K562 (cell line): ENCODE measurements around the gene PPP1R9B. TPM values are rescaled to one million over a fixed set of nuclear protein-coding genes. Genes with fewer than 3 reads are reported as not detected.

ENCODE experiments used
- ATAC-seq: fragments of 200-7000 bp; cut with Tn5 transposase; 3 replicates; pipeline ENCODE4 v1.9.1; 2020; ENCODE audit warnings: moderate library complexity
- BruUV-seq: library from RNA; stranded (reverse); fragments of 400-500 nt; replicated peaks from 2 replicates; lab custom pipeline; 2021; lab: Mats Ljungman, UMichigan
- CTCF ChIA-PET: fragments of 300-600 bp; formaldehyde crosslinking; extraction: SDS; loops from one replicate; lab custom pipeline; 2021; ENCODE audit warnings: low intra/inter-chr PET ratio; lab: Yijun Ruan, JAX
- POLR2A ChIA-PET: fragments of 300-600, 350-650 bp; sonication (Branson Sonifier 250); formaldehyde crosslinking; extraction: SDS; loops from one replicate; lab custom pipeline; 2021; ENCODE audit warnings: antibody characterized with exemption, inconsistent platforms; lab: Yijun Ruan, JAX
- DNase-seq, 4 experiments: peaks; one replicate each; pipeline versions ENCODE4 v3.0.0 to v3.0.0-alpha.2; 2011 to 2018; ENCODE audit warnings: low spot score in 3 of 4, mixed read lengths in 3 of 4; ENCODE audit errors: extremely low read depth in 1 of 4
- FAIRE-seq: peaks from 2 replicates; lab custom pipeline; 2011; peaks lifted over from hg19 to GRCh38; lab: Jason Lieb, UNC
- H2AFZ ChIP-seq: 2 replicates; pipeline ENCODE4 v1.6.0; 2011; ENCODE audit warnings: low read depth, low read length, control low read depth, inconsistent platforms
- H3K27ac ChIP-seq: fragments of 200-600 bp; 3 replicates; pipeline ENCODE4 v1.8.0; 2011; ENCODE audit warnings: low read depth, mild to moderate bottlenecking, control low read depth, inconsistent platforms, low read length, moderate library complexity, mixed read lengths; ENCODE audit errors: extremely low read depth
- H3K27me3 ChIP-seq, 2 experiments: fragments of 300-600 bp in 1 of 2; 2 replicates in 1 of 2; 3 replicates in 1 of 2; pipeline versions ENCODE4 v1.6.0 to v1.8.0; 2011; ENCODE audit warnings: inconsistent platforms in 2 of 2, low read length in 2 of 2, mild to moderate bottlenecking in 1 of 2, mixed read lengths in 1 of 2, moderate library complexity in 1 of 2; ENCODE audit not compliant: control insufficient read depth in 2 of 2, insufficient read depth in 2 of 2
- H3K36me3 ChIP-seq: fragments of 300-600 bp; 3 replicates; pipeline ENCODE4 v1.8.0; 2011; ENCODE audit warnings: mild to moderate bottlenecking, low read length, inconsistent platforms; ENCODE audit not compliant: control insufficient read depth, insufficient read depth
- H3K4me1 ChIP-seq, 2 experiments: fragments of 200-600 bp in 1 of 2; replicated peaks in 1 of 2; 2 replicates in 1 of 2; 3 replicates in 1 of 2; pipeline versions ENCODE4 v1.5.1 to v1.8.0; 2011; ENCODE audit warnings: inconsistent platforms in 2 of 2, low read length in 2 of 2, mild to moderate bottlenecking in 1 of 2, mixed read lengths in 1 of 2, moderate library complexity in 1 of 2; ENCODE audit not compliant: control insufficient read depth in 2 of 2, insufficient read depth in 2 of 2
- H3K4me2 ChIP-seq: 2 replicates; pipeline ENCODE4 v1.6.1; 2011; ENCODE audit warnings: low read length, control low read depth, inconsistent platforms, mixed read lengths; ENCODE audit not compliant: insufficient read depth
- H3K4me3 ChIP-seq: fragments of 200-600 bp; sonication (generic), shearing (Covaris generic); 2 replicates; pipeline ENCODE4 v1.5.1; 2016; ENCODE audit warnings: control low read depth, inconsistent platforms
- H3K79me2 ChIP-seq: fragments of 200-600 bp; 3 replicates; pipeline ENCODE4 v1.8.0; 2011; ENCODE audit warnings: low read length, inconsistent platforms; ENCODE audit not compliant: control insufficient read depth, insufficient read depth
- H3K9ac ChIP-seq, 2 experiments: 2 replicates each; pipeline versions ENCODE4 v1.6.0 to v1.6.1; 2011; ENCODE audit warnings: low read depth in 2 of 2, low read length in 2 of 2, control low read depth in 1 of 2, inconsistent platforms in 1 of 2, mild to moderate bottlenecking in 1 of 2, mixed read lengths in 1 of 2; ENCODE audit not compliant: insufficient read depth in 1 of 2
- H3K9me1 ChIP-seq: one replicate; pipeline ENCODE4 v1.6.0; 2011; ENCODE audit warnings: inconsistent platforms, mild to moderate bottlenecking, low read length, moderate library complexity; ENCODE audit not compliant: control insufficient read depth, insufficient read depth
- H3K9me3 ChIP-seq: replicated peaks from 2 replicates; pipeline ENCODE4 v1.5.1; 2011; ENCODE audit warnings: low read depth, low read length, inconsistent platforms; ENCODE audit not compliant: control insufficient read depth, insufficient read depth
- H4K20me1 ChIP-seq: replicated peaks from 2 replicates; pipeline ENCODE4 v1.6.1; 2011; ENCODE audit warnings: low read length, inconsistent platforms, mixed read lengths; ENCODE audit not compliant: control insufficient read depth, insufficient read depth
- CHD7 ChIP-seq: fragments of 200-600 bp; sonication (generic); IDR thresholded peaks from one replicate; pipeline ENCODE4 v1.6.1; 2012; ENCODE audit warnings: mild to moderate bottlenecking, low read depth, low read length, inconsistent platforms
- PHF20 ChIP-seq: fragments of 450-650 bp; IDR thresholded peaks from 2 replicates; pipeline ENCODE4 v1.6.1; 2018; ENCODE audit not compliant: partially characterized antibody
- SMC3 ChIP-seq: conservative IDR thresholded peaks from 2 replicates; pipeline ENCODE4 v1.6.1; 2011; ENCODE audit warnings: low read depth, low read length, improper control_type of control experiment; ENCODE audit not compliant: insufficient read depth
- STAT5A ChIP-seq: IDR thresholded peaks from 2 replicates; pipeline ENCODE4 v1.6.1; 2012; ENCODE audit warnings: low read length, inconsistent platforms, borderline replicate concordance
- TBP ChIP-seq: optimal IDR thresholded peaks from 2 replicates; pipeline ENCODE3; 2011; ENCODE audit warnings: low read depth, low read length, improper control_type of control experiment
- WGBS: fragments of 100-300 bp; shearing (Covaris generic); methylation state at CpG from one replicate; pipeline ENCODE4 v1.1.6; 2016; ENCODE audit warnings: low coverage, mixed read lengths; ENCODE audit not compliant: insufficient coverage; ENCODE audit errors: missing lambda C conversion rate; 5-methylcytosine and 5-hydroxymethylcytosine counted together
- in situ Hi-C: fragments of 300-500 bp; cut with MboI; formaldehyde crosslinking; loops from 4 replicates; pipeline ENCODE4 v1.15.0; 2018; ENCODE audit warnings: inconsistent platforms, mixed read lengths
- intact Hi-C: fragments of 100-400 bp; cut with micrococcal nuclease; formaldehyde crosslinking; loops from 2 replicates; pipeline ENCODE4 v1.14.2; 2022
- polyA plus RNA-seq, 8 experiments: library from polyadenylated mRNA; depleted of rRNA in 4 of 8; stranded (reverse) in 5 of 8; unstranded in 3 of 8; fragments of >200 nt; fragmentation: Nextera tagmentation in 2 of 8; fragmentation: Illumina TruSeq in 1 of 8; extraction: Ambion mirVana in 2 of 8; extraction: Trizol in 1 of 8; gene quantifications; 2 replicates each; pipeline versions ENCODE4 v1.2.1 to v1.2.3, GENCODE V29; 2011 to 2014; ENCODE audit warnings: inconsistent platforms in 1 of 8, missing spikeins in 1 of 8
- total RNA-seq, 7 experiments: library from RNA; depleted of rRNA in 6 of 7; stranded (reverse); fragments of >200 nt in 6 of 7; fragmentation: Illumina TruSeq in 2 of 7; extraction: Trizol in 2 of 7; gene quantifications; 2 replicates each; pipeline versions ENCODE4 v1.2.1 to v1.2.3, GENCODE V29; 2011 to 2021; ENCODE audit warnings: low replicate concordance in 1 of 7

The PPP1R9B gene
- total and polyA plus RNA-seq, 9 of the 15 experiments (the other 6 are each of a cell fraction or from before 2014, with no cell fraction given) = 0.10 to 63.5 (median 24.7) TPM

- in situ Hi-C loops = no loop called here
- H3K9me3 ChIP-seq = no peaks in the 10 kb centered on the region
- no peaks in the 10 kb centered on the region for H3K9me1 ChIP-seq
- peaks cover 2 to 18% of the 10 kb centered on the region in 2 experiments; a peak in 2 of 5 replicates for H3K27me3 ChIP-seq
- H3K36me3 ChIP-seq = no peaks in the 10 kb centered on the region
- H3K9ac ChIP-seq = 0 out of 4 replicates have a peak overlapping the region, but pooled peaks of 1 of the 2 experiments have one; percentile 54
- H3K4me3 ChIP-seq = no peak overlapping the region
- DNase-seq (no peak), FAIRE-seq (no peak), ATAC-seq (no peak)
- intact Hi-C loops = no loop called here
- ChIA-PET POLR2A (no interaction called here), CTCF (no interaction called here)
- no peak overlapping the region for H3K4me2 ChIP-seq
- H3K27ac ChIP-seq = no peak overlapping the region
- H4K20me1 ChIP-seq = peaks cover 13% of the 10 kb centered on the region
- 5% methylated on average over 6 of the region's 6 CpGs for WGBS
- peaks cover under 1 to 20% of the 10 kb centered on the region in 2 experiments; a peak in 3 of 5 replicates for H3K4me1 ChIP-seq
- TF ChIP-seq CHD7 (no peak), SMC3 (no peak), TBP (no peak), STAT5A (no peak), PHF20 (no peak)
- no TSS peak for BruUV-seq
- no peak overlapping the region for H2AFZ ChIP-seq
- H3K79me2 ChIP-seq = no peaks in the 10 kb centered on the region
These were observed 22.5 kb upstream of the PPP1R9B start for GRCh38 chr17:50172936-50173334.
